Gastroesophageal sphincter (tissue), 3 donors: ENCODE data around the gene PATJ.

Source experiments
- POLR2A ChIP-seq, 2 donors: fragments of 450-650 bp; IDR thresholded peaks; one replicate each; pipeline ENCODE4 v1.6.1; 2017; ENCODE audit warnings: antibody characterized with exemption in 2 of 2, mild to moderate bottlenecking in 2 of 2, moderate library complexity in 1 of 2
- POLR2AphosphoS5 ChIP-seq: sonication (generic); formaldehyde crosslinking; IDR thresholded peaks from one replicate; pipeline ENCODE4 v1.6.1; 2017; ENCODE audit warnings: antibody characterized with exemption
- TF ChIP-seq, protein P1 (sequence below), 4 experiments: fragments of 200-600 bp in 2 of 4; fragments of 450-650 bp in 2 of 4; sonication (generic) in 1 of 4; IDR thresholded peaks; one replicate each; pipeline ENCODE4 v1.5.1; 2017 to 2019; ENCODE audit warnings: antibody characterized with exemption in 4 of 4, mild to moderate bottlenecking in 2 of 4, moderate library complexity in 2 of 4

DNA sequence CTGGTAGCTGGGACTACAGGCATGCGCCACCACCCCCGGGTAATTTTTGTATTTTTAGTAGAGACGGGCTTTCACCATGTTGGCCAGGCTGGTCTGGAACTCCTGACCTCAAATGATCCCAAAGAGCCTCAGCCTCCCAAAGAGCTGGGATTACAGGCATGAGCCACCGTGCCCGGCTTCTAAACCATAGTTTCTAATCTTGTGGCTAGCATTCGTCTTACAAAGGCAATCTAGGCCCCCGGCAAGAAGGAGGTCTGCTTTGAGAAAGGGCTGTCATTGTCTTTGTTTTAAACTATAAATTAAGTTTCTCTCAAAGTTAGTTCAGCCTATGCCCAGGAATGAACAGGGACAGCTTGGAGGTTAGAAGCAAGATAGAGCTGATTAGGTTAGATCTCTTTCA, 442.1 kb downstream of the PATJ start:
- TF ChIP-seq, protein P1, sequence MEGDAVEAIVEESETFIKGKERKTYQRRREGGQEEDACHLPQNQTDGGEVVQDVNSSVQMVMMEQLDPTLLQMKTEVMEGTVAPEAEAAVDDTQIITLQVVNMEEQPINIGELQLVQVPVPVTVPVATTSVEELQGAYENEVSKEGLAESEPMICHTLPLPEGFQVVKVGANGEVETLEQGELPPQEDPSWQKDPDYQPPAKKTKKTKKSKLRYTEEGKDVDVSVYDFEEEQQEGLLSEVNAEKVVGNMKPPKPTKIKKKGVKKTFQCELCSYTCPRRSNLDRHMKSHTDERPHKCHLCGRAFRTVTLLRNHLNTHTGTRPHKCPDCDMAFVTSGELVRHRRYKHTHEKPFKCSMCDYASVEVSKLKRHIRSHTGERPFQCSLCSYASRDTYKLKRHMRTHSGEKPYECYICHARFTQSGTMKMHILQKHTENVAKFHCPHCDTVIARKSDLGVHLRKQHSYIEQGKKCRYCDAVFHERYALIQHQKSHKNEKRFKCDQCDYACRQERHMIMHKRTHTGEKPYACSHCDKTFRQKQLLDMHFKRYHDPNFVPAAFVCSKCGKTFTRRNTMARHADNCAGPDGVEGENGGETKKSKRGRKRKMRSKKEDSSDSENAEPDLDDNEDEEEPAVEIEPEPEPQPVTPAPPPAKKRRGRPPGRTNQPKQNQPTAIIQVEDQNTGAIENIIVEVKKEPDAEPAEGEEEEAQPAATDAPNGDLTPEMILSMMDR (IDR thresholded peaks at IDR 0.05): no peak
- no peak for TF ChIP-seq POLR2A (IDR thresholded peaks at IDR 0.05)
- no peak for TF ChIP-seq POLR2AphosphoS5
